H9 (cell line): ENCODE data around the gene C5orf58. TPM values are rescaled to one million over a fixed set of nuclear protein-coding genes. Genes with fewer than 3 reads are reported as not detected.

ENCODE experiments used
- DNase-seq: peaks from one replicate; pipeline ENCODE4 v3.0.0-alpha.2; 2017
- H2AFZ ChIP-seq: one replicate; pipeline ENCODE4 v1.6.1; 2013; ENCODE audit warnings: mild to moderate bottlenecking, low read length, control low read depth, moderate library complexity
- H2AK5ac ChIP-seq: 2 replicates; pipeline ENCODE4 v1.6.1; 2013; ENCODE audit warnings: low read length, control low read depth, mixed read lengths; ENCODE audit not compliant: insufficient read length
- H2BK120ac ChIP-seq: one replicate; pipeline ENCODE4 v1.6.1; 2013; ENCODE audit warnings: low read depth, mild to moderate bottlenecking, low read length, control low read depth, inconsistent platforms; ENCODE audit not compliant: poor library complexity, severe bottlenecking
- H2BK12ac ChIP-seq: 2 replicates; pipeline ENCODE4 v1.6.1; 2013; ENCODE audit warnings: low read length, control low read depth, mixed read lengths, low read depth; ENCODE audit not compliant: insufficient read length
- H2BK15ac ChIP-seq: 2 replicates; pipeline ENCODE4 v1.6.1; 2013; ENCODE audit warnings: low read depth, low read length, control low read depth
- H2BK20ac ChIP-seq: one replicate; pipeline ENCODE4 v1.6.1; 2013; ENCODE audit warnings: low read depth, mild to moderate bottlenecking, low read length, control low read depth, inconsistent platforms; ENCODE audit not compliant: poor library complexity, severe bottlenecking
- H2BK5ac ChIP-seq: 2 replicates; pipeline ENCODE4 v1.6.1; 2013; ENCODE audit warnings: low read length, control low read depth, mixed read lengths; ENCODE audit not compliant: insufficient read length
- H3K14ac ChIP-seq: 2 replicates; pipeline ENCODE4 v1.6.1; 2013; ENCODE audit warnings: low read length, control low read depth; ENCODE audit not compliant: insufficient read depth
- H3K18ac ChIP-seq: 2 replicates; pipeline ENCODE4 v1.6.1; 2013; ENCODE audit warnings: low read depth, mild to moderate bottlenecking, mixed read lengths, low read length, control low read depth; ENCODE audit not compliant: insufficient read length
- H3K23ac ChIP-seq: 2 replicates; pipeline ENCODE4 v1.6.1; 2013; ENCODE audit warnings: low read length, control low read depth, mixed read lengths, low read depth; ENCODE audit not compliant: insufficient read length
- H3K23me2 ChIP-seq: 2 replicates; pipeline ENCODE4 v1.6.1; 2013; ENCODE audit warnings: low read depth, mild to moderate bottlenecking, mixed read lengths, low read length, control low read depth; ENCODE audit not compliant: insufficient read length, poor library complexity, severe bottlenecking
- H3K27ac ChIP-seq: 2 replicates; pipeline ENCODE4 v1.5.1; 2013; ENCODE audit warnings: low read length, control low read depth, mixed read lengths, low read depth; ENCODE audit not compliant: insufficient read length
- H3K27me3 ChIP-seq: 2 replicates; pipeline ENCODE4 v1.6.1; 2013; ENCODE audit warnings: low read length, control low read depth, inconsistent platforms; ENCODE audit not compliant: insufficient read depth
- H3K4ac ChIP-seq: 2 replicates; pipeline ENCODE4 v1.6.1; 2013; ENCODE audit warnings: low read depth, mild to moderate bottlenecking, control low read depth, inconsistent platforms, low read length, moderate library complexity
- H3K4me1 ChIP-seq: 2 replicates; pipeline ENCODE4 v1.6.1; 2013; ENCODE audit warnings: low read length, control low read depth, inconsistent platforms; ENCODE audit not compliant: insufficient read depth
- H3K4me2 ChIP-seq: 2 replicates; pipeline ENCODE4 v1.6.1; 2013; ENCODE audit warnings: low read length, control low read depth, mixed read lengths; ENCODE audit not compliant: insufficient read length, insufficient read depth
- H3K56ac ChIP-seq: 2 replicates; pipeline ENCODE4 v1.6.1; 2013; ENCODE audit warnings: low read depth, mild to moderate bottlenecking, mixed read lengths, low read length, control low read depth; ENCODE audit not compliant: insufficient read length
- H3K79me1 ChIP-seq: 2 replicates; pipeline ENCODE4 v1.6.1; 2013; ENCODE audit warnings: low read depth, mild to moderate bottlenecking, moderate library complexity, low read length, control low read depth, inconsistent platforms; ENCODE audit not compliant: insufficient read depth, poor library complexity, severe bottlenecking
- H3K79me2 ChIP-seq: 2 replicates; pipeline ENCODE4 v1.6.1; 2013; ENCODE audit warnings: low read length, control low read depth, inconsistent platforms; ENCODE audit not compliant: insufficient read depth
- H3K9ac ChIP-seq: 2 replicates; pipeline ENCODE4 v1.6.1; 2013; ENCODE audit warnings: low read length, control low read depth, mixed read lengths; ENCODE audit not compliant: insufficient read length; ENCODE audit errors: extremely low read depth
- H3K9me3 ChIP-seq: one replicate; pipeline ENCODE4 v1.6.1; 2013; ENCODE audit warnings: low read depth, low read length, inconsistent platforms; ENCODE audit not compliant: control insufficient read depth
- H3T11ph ChIP-seq: one replicate; pipeline ENCODE4 v1.6.1; 2013; ENCODE audit warnings: mild to moderate bottlenecking, low read length, control low read depth, inconsistent platforms
- H4K20me1 ChIP-seq: one replicate; pipeline ENCODE4 v1.6.1; 2013; ENCODE audit not compliant: control insufficient read depth, insufficient read length, insufficient read depth
- H4K5ac ChIP-seq: 2 replicates; pipeline ENCODE4 v1.6.1; 2013; ENCODE audit warnings: low read depth, mild to moderate bottlenecking, mixed read lengths, low read length, control low read depth; ENCODE audit not compliant: insufficient read length
- H4K8ac ChIP-seq: replicated peaks from 2 replicates; pipeline ENCODE4 v1.6.1; 2013; ENCODE audit warnings: low read length, control low read depth, mixed read lengths, low read depth; ENCODE audit not compliant: insufficient read length
- H4K91ac ChIP-seq: 2 replicates; pipeline ENCODE4 v1.6.1; 2013; ENCODE audit warnings: low read depth, mild to moderate bottlenecking, moderate library complexity, mixed read lengths, low read length, control low read depth; ENCODE audit not compliant: insufficient read length
- H3K27ac Mint-ChIP-seq, 3 experiments: 2 replicates in 2 of 3; 3 replicates in 1 of 3; pipeline ENCODE4 v1.8.0; 2020 to 2021; ENCODE audit warnings: mixed read lengths in 3 of 3, mild to moderate bottlenecking in 1 of 3, moderate library complexity in 1 of 3
- H3K27me3 Mint-ChIP-seq: 2 replicates; pipeline ENCODE4 v1.8.0; 2021; ENCODE audit warnings: low read depth, mild to moderate bottlenecking, moderate library complexity, mixed read lengths
- H3K36me3 Mint-ChIP-seq, 3 experiments: 2 replicates in 2 of 3; 3 replicates in 1 of 3; pipeline ENCODE4 v1.8.0; 2020 to 2021; ENCODE audit warnings: low read depth in 3 of 3, mixed read lengths in 3 of 3; ENCODE audit not compliant: insufficient read depth in 1 of 3
- H3K4me1 Mint-ChIP-seq, 2 experiments: 2 replicates each; pipeline ENCODE4 v1.8.0; 2020; ENCODE audit warnings: mixed read lengths in 2 of 2
- H3K4me3 Mint-ChIP-seq, 2 experiments: 2 replicates in 1 of 2; 3 replicates in 1 of 2; pipeline ENCODE4 v1.8.0; 2020 to 2021; ENCODE audit warnings: mild to moderate bottlenecking in 2 of 2, mixed read lengths in 2 of 2, moderate library complexity in 1 of 2
- H3K9me3 Mint-ChIP-seq, 2 experiments: 2 replicates in 1 of 2; 3 replicates in 1 of 2; pipeline ENCODE4 v1.8.0; 2020; ENCODE audit warnings: mild to moderate bottlenecking in 2 of 2, mixed read lengths in 2 of 2, moderate library complexity in 1 of 2
- WGBS: extraction: QIAGEN DNeasy Blood & Tissue Kit; methylation state at CpG from one replicate; pipeline ENCODE4 v1.1.7; 2013; ENCODE audit warnings: missing lambda C conversion rate, low lambda C conversion rate, mixed read lengths; ENCODE audit not compliant: insufficient read length; ENCODE audit errors: extremely low coverage; 5-methylcytosine and 5-hydroxymethylcytosine counted together
- total RNA-seq: library from RNA; stranded (reverse); gene quantifications from 2 replicates; pipeline ENCODE4 v1.2.1, GENCODE V29; 2021
- TF ChIP-seq, protein P1 (sequence below): fragments of 200-600 bp; sonication (generic); conservative IDR thresholded peaks from 3 replicates; pipeline ENCODE4 v1.8.0; 2021; ENCODE audit warnings: antibody characterized with exemption, mild to moderate bottlenecking

C5orf58 gene
- total RNA-seq, 1 experiment from 2014 or later: 0.90 TPM

GRCh38 chr5:170186156-170186555 is 46.6 kb upstream of the C5orf58 start:
- H3K56ac ChIP-seq: no peak overlapping the region
- no peak overlapping the region for H4K91ac ChIP-seq
- H3K18ac ChIP-seq: no peak overlapping the region
- no peaks in the 10 kb centered on the region for H3K79me1 ChIP-seq
- H3K79me2 ChIP-seq: no peaks in the 10 kb centered on the region
- no CpG with 5 or more reads among the region's 3 CpGs for WGBS
- no peaks in the 10 kb centered on the region; a peak in 1 of 5 replicates for H3K9me3 Mint-ChIP-seq
- no peak overlapping the region for H4K5ac ChIP-seq
- peaks cover 4% of the 10 kb centered on the region for H3K27me3 Mint-ChIP-seq
- H3K4me3 Mint-ChIP-seq: no peak overlapping the region
- DNase-seq: no peak
- no peak overlapping the region for H3K4ac ChIP-seq
- H3K14ac ChIP-seq: no peak overlapping the region
- H3K36me3 Mint-ChIP-seq: no peaks in the 10 kb centered on the region; a peak in 1 of 7 replicates
- no peak overlapping the region for H3K27ac Mint-ChIP-seq
- H3K23me2 ChIP-seq: no peaks in the 10 kb centered on the region
- H3T11ph ChIP-seq: no peak overlapping the region
- no peaks in the 10 kb centered on the region for H3K9me3 ChIP-seq
- no peaks in the 10 kb centered on the region; the same call in 1 of the 2 replicates for H3K4me1 ChIP-seq
- no peak overlapping the region for H2AK5ac ChIP-seq
- H2BK12ac ChIP-seq: no peak overlapping the region
- H2BK20ac ChIP-seq: no peak overlapping the region
- H4K20me1 ChIP-seq: no peaks in the 10 kb centered on the region
- no peak overlapping the region for H2BK15ac ChIP-seq
- H3K4me1 Mint-ChIP-seq: peaks cover 22 to 24% of the 10 kb centered on the region in 2 experiments
- no peaks in the 10 kb centered on the region for H3K27me3 ChIP-seq
- H3K4me2 ChIP-seq: no peak overlapping the region
- H2AFZ ChIP-seq: no peak overlapping the region
- TF ChIP-seq, protein P1, sequence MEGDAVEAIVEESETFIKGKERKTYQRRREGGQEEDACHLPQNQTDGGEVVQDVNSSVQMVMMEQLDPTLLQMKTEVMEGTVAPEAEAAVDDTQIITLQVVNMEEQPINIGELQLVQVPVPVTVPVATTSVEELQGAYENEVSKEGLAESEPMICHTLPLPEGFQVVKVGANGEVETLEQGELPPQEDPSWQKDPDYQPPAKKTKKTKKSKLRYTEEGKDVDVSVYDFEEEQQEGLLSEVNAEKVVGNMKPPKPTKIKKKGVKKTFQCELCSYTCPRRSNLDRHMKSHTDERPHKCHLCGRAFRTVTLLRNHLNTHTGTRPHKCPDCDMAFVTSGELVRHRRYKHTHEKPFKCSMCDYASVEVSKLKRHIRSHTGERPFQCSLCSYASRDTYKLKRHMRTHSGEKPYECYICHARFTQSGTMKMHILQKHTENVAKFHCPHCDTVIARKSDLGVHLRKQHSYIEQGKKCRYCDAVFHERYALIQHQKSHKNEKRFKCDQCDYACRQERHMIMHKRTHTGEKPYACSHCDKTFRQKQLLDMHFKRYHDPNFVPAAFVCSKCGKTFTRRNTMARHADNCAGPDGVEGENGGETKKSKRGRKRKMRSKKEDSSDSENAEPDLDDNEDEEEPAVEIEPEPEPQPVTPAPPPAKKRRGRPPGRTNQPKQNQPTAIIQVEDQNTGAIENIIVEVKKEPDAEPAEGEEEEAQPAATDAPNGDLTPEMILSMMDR: no peak
- no peak overlapping the region for H3K9ac ChIP-seq
- H2BK5ac ChIP-seq: no peak overlapping the region
- no peak overlapping the region for H4K8ac ChIP-seq
- H2BK120ac ChIP-seq: no peak overlapping the region
- H3K27ac ChIP-seq: no peak overlapping the region
- no peak overlapping the region for H3K23ac ChIP-seq
